RWPE2 (cell line): ENCODE results near the gene TGIF1.
"Not testable (repeated sequence)": the region's sequence is repeated elsewhere in the genome, so short reads cannot be mapped to it uniquely, and the experiment has no call there.

Experiments used
- ATAC-seq: fragments of 200-7000 bp; cut with Tn5 transposase; 3 replicates; pipeline ENCODE4 v1.9.1; 2021; ENCODE audit warnings: low read depth
- DNase-seq: peaks from one replicate; pipeline ENCODE4 v3.0.0-alpha.2; 2020; ENCODE audit warnings: low spot score
- H3K27ac ChIP-seq: fragments of 450-650 bp; 2 replicates; pipeline ENCODE4 v1.5.1; 2017; ENCODE audit warnings: mild to moderate bottlenecking; ENCODE audit not compliant: poor library complexity, severe bottlenecking
- H3K27me3 ChIP-seq: fragments of 250-450 bp; sonication (Bioruptor Pico); 2 replicates; pipeline ENCODE4 v1.5.1; 2021; ENCODE audit warnings: mild to moderate bottlenecking, moderate library complexity; ENCODE audit not compliant: insufficient read depth, poor library complexity, severe bottlenecking
- H3K36me3 ChIP-seq: fragments of 250-450 bp; sonication (Bioruptor Pico); 2 replicates; pipeline ENCODE4 v1.5.1; 2020; ENCODE audit warnings: low read depth, mild to moderate bottlenecking, moderate library complexity
- H3K4me1 ChIP-seq: fragments of 250-450 bp; sonication (Bioruptor Pico); 2 replicates; pipeline ENCODE4 v1.5.1; 2021; ENCODE audit warnings: mild to moderate bottlenecking, moderate library complexity; ENCODE audit not compliant: insufficient read depth, poor library complexity, severe bottlenecking
- H3K4me3 ChIP-seq: fragments of 250-450 bp; sonication (Bioruptor Pico); 2 replicates; pipeline ENCODE4 v1.5.1; 2021; ENCODE audit warnings: mild to moderate bottlenecking, moderate library complexity; ENCODE audit not compliant: severe bottlenecking
- H3K9me3 ChIP-seq: fragments of 250-450 bp; sonication (Bioruptor Pico); 2 replicates; pipeline ENCODE4 v1.5.1; 2021; ENCODE audit warnings: mild to moderate bottlenecking, moderate library complexity; ENCODE audit not compliant: severe bottlenecking
- CTCF ChIP-seq: fragments of 450-650 bp; IDR thresholded peaks from one replicate; pipeline ENCODE4 v1.5.1; 2017; ENCODE audit warnings: mild to moderate bottlenecking, moderate library complexity; ENCODE audit not compliant: poor library complexity, severe bottlenecking

TGIF1 gene

GRCh38 chr18:3468833-3469232, 18.9 kb downstream of the TGIF1 start:
- DNase-seq (no peak), ATAC-seq (no peak)
- no peaks in the 10 kb centered on the region for H3K36me3 ChIP-seq
- no peaks in the 10 kb centered on the region for H3K9me3 ChIP-seq
- H3K27me3 ChIP-seq, result no peaks in the 10 kb centered on the region
- no peak overlapping the region for H3K4me3 ChIP-seq
- H3K4me1 ChIP-seq, result peaks cover 14% of the 10 kb centered on the region
- TF ChIP-seq CTCF, result no peak
- no peak overlapping the region for H3K27ac ChIP-seq

GRCh38 chr18:3471141-3471648, 21.2 kb downstream of the TGIF1 start:
- Histone ChIP-seq H3K4me3 (no peak overlapping the region), H3K36me3 (no peaks in the 10 kb centered on the region), H3K27me3 (no peaks in the 10 kb centered on the region), H3K9me3 (no peaks in the 10 kb centered on the region), H3K27ac (no peak overlapping the region), H3K4me1 (peaks cover 7% of the 10 kb centered on the region)
- ATAC-seq (no peak), DNase-seq (no peak)
- TF ChIP-seq CTCF, result no peak

GRCh38 chr18:3472121-3472520, 22.1 kb downstream of the TGIF1 start:
- H3K27ac ChIP-seq, DNase-seq, H3K9me3 ChIP-seq, H3K4me3 ChIP-seq, H3K36me3 ChIP-seq, H3K27me3 ChIP-seq, H3K4me1 ChIP-seq, ATAC-seq: not testable (repeated sequence)

- no peak for TF ChIP-seq CTCF
- no peak for ATAC-seq
- no peak overlapping the region for H3K27ac ChIP-seq
Observed at GRCh38 chr18:3472681-3473544, 22.9 kb downstream of the TGIF1 start.

GRCh38 chr18:3478262-3478978, 28.4 kb downstream of the TGIF1 start:
- no peaks in the 10 kb centered on the region for H3K9me3 ChIP-seq
- H3K27ac ChIP-seq, result no peak overlapping the region
- DNase-seq, result no peak

More at GRCh38 chr18:3472681-3473544, 22.9 kb downstream of the TGIF1 start:
- H3K4me3 ChIP-seq, result no peak overlapping the region
- DNase-seq, result no peak
- no peaks in the 10 kb centered on the region for H3K36me3 ChIP-seq
- no peaks in the 10 kb centered on the region for H3K9me3 ChIP-seq
- no peaks in the 10 kb centered on the region for H3K4me1 ChIP-seq
- no peaks in the 10 kb centered on the region for H3K27me3 ChIP-seq

More at GRCh38 chr18:3478262-3478978, 28.4 kb downstream of the TGIF1 start:
- Histone ChIP-seq H3K4me1 (no peaks in the 10 kb centered on the region), H3K36me3 (no peaks in the 10 kb centered on the region), H3K4me3 (no peak overlapping the region), H3K27me3 (no peaks in the 10 kb centered on the region)
- peak; percentile 29; the same call in 2 of the 3 replicates for ATAC-seq
- TF ChIP-seq CTCF, result no peak
